Osteocyte (in vitro differentiated cells): ENCODE results near the gene VSX1. TPM values are rescaled to one million over a fixed set of nuclear protein-coding genes. Genes with fewer than 3 reads are reported as not detected.

ENCODE experiments used
- DNase-seq: peaks from one replicate; pipeline ENCODE4 v3.0.0; 2021; ENCODE audit warnings: mixed read lengths; ENCODE audit not compliant: unreplicated experiment; ENCODE audit errors: extremely low spot score
- H3K27ac Mint-ChIP-seq: one replicate; pipeline ENCODE4 v1.8.0; 2021; ENCODE audit warnings: mild to moderate bottlenecking, mixed read lengths; ENCODE audit not compliant: unreplicated experiment
- H3K27me3 Mint-ChIP-seq: one replicate; pipeline ENCODE4 v1.8.0; 2021; ENCODE audit warnings: mixed read lengths; ENCODE audit not compliant: unreplicated experiment
- H3K36me3 Mint-ChIP-seq: one replicate; pipeline ENCODE4 v1.8.0; 2021; ENCODE audit warnings: mixed read lengths; ENCODE audit not compliant: unreplicated experiment
- H3K4me1 Mint-ChIP-seq: one replicate; pipeline ENCODE4 v1.8.0; 2021; ENCODE audit warnings: mixed read lengths; ENCODE audit not compliant: unreplicated experiment
- H3K4me3 Mint-ChIP-seq: one replicate; pipeline ENCODE4 v1.8.0; 2021; ENCODE audit warnings: mild to moderate bottlenecking, moderate library complexity, mixed read lengths; ENCODE audit not compliant: unreplicated experiment
- H3K9me3 Mint-ChIP-seq: one replicate; pipeline ENCODE4 v1.8.0; 2021; ENCODE audit warnings: mixed read lengths; ENCODE audit not compliant: unreplicated experiment
- CTCF ChIP-seq: fragments of 200-600 bp; sonication (generic); IDR thresholded peaks from 2 replicates; pipeline ENCODE4 v1.5.0; 2021; ENCODE audit warnings: antibody characterized with exemption, mild to moderate bottlenecking, moderate library complexity
- total RNA-seq: library from RNA; stranded (reverse); gene quantifications from 2 replicates; pipeline ENCODE4 v1.2.1, GENCODE V29; 2021

VSX1 gene
- total RNA-seq, 1 donor from 2014 or later, result not detected

- H3K4me1 Mint-ChIP-seq, result peaks cover 9% of the 10 kb centered on the region
- H3K9me3 Mint-ChIP-seq, result no peaks in the 10 kb centered on the region
- no peak for TF ChIP-seq CTCF
- peak; percentile 78 for DNase-seq
- peaks cover 79% of the 10 kb centered on the region for H3K27me3 Mint-ChIP-seq
- H3K27ac Mint-ChIP-seq, result no peak overlapping the region
- H3K4me3 Mint-ChIP-seq, result no peak overlapping the region
- peaks cover 2% of the 10 kb centered on the region for H3K36me3 Mint-ChIP-seq
These were observed 4.3 kb downstream of the VSX1 start for GRCh38 chr20:25077610-25078169.

GRCh38 chr20:25076731-25077609 is 5.0 kb downstream of the VSX1 start:
- Mint-ChIP-seq H3K36me3 (peaks cover 2% of the 10 kb centered on the region), H3K4me1 (peaks cover 5% of the 10 kb centered on the region), H3K27ac (no peak overlapping the region), H3K9me3 (no peaks in the 10 kb centered on the region), H3K27me3 (peaks cover 79% of the 10 kb centered on the region), H3K4me3 (no peak overlapping the region)
- peak; percentile 69 for DNase-seq
- no peak for TF ChIP-seq CTCF

GRCh38 chr20:25076201-25076600 is 5.7 kb downstream of the VSX1 start:
- Mint-ChIP-seq H3K27me3 (peaks cover 83% of the 10 kb centered on the region), H3K4me3 (no peak overlapping the region), H3K9me3 (no peaks in the 10 kb centered on the region), H3K27ac (no peak overlapping the region), H3K36me3 (peaks cover 2% of the 10 kb centered on the region), H3K4me1 (peaks cover 2% of the 10 kb centered on the region)
- no peak for TF ChIP-seq CTCF
- peak; percentile 53 for DNase-seq

GRCh38 chr20:25073544-25073943 is 8.4 kb downstream of the VSX1 start:
- peaks cover 82% of the 10 kb centered on the region for H3K27me3 Mint-ChIP-seq
- no peak overlapping the region for H3K27ac Mint-ChIP-seq
- no peaks in the 10 kb centered on the region for H3K9me3 Mint-ChIP-seq
- peak; percentile 57 for DNase-seq
- no peaks in the 10 kb centered on the region for H3K4me1 Mint-ChIP-seq
- H3K4me3 Mint-ChIP-seq, result no peak overlapping the region
- H3K36me3 Mint-ChIP-seq, result no peaks in the 10 kb centered on the region
- TF ChIP-seq CTCF, result no peak

- H3K36me3 Mint-ChIP-seq, result no peaks in the 10 kb centered on the region
These were observed 9.6 kb downstream of the VSX1 start for GRCh38 chr20:25072226-25072811.

More at GRCh38 chr20:25072226-25072811, 9.6 kb downstream of the VSX1 start:
- Mint-ChIP-seq H3K4me3 (no peak overlapping the region), H3K27me3 (peaks cover 72% of the 10 kb centered on the region), H3K4me1 (no peaks in the 10 kb centered on the region), H3K9me3 (no peaks in the 10 kb centered on the region), H3K27ac (no peak overlapping the region)
- DNase-seq, result peak; percentile 32
- TF ChIP-seq CTCF, result no peak
